GM19023 (cell line): Measurements from ENCODE around the gene CDKN2B-AS1.

Experiments
- ATAC-seq: cut with Tn5 transposase; IDR thresholded peaks from one replicate; pipeline ENCODE4 v1.9.1; 2021; ENCODE audit warnings: mild to moderate bottlenecking, moderate library complexity; ENCODE audit not compliant: unreplicated experiment

CDKN2B-AS1 gene

DNA sequence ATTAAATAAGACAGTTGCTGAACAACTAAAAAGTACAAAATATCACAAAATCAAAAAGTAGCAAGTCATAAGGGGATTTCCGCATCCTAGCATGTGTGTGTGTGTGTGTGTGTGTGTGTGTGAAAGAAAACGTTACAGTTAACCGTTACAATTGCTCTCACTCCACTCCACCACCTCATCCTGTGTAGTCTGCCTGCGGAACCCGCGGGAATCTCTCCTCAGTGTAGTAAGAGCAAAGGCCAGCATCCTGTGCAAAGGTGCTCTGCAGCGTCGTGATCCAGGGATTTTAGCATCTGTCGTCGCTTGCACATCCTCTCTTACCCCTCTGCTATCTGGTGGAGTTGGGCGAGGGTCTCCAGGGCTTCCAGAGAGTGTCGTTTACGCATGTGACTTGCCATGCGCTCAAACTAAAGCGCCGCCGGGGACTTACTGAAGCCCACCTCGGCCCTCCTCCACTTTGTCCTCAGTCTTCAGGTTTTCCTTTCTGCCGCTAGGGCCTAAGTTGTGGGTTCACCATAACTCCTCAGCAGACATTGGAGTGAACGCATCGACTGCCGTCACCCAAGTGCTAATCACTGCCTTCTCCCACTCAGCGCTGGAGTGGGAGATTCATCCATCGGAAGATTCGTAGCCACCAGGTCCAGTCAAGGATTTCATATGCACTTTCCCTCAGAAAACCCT lies 10.6 kb downstream of the CDKN2B-AS1 start:
- ATAC-seq, result no peak

DNA sequence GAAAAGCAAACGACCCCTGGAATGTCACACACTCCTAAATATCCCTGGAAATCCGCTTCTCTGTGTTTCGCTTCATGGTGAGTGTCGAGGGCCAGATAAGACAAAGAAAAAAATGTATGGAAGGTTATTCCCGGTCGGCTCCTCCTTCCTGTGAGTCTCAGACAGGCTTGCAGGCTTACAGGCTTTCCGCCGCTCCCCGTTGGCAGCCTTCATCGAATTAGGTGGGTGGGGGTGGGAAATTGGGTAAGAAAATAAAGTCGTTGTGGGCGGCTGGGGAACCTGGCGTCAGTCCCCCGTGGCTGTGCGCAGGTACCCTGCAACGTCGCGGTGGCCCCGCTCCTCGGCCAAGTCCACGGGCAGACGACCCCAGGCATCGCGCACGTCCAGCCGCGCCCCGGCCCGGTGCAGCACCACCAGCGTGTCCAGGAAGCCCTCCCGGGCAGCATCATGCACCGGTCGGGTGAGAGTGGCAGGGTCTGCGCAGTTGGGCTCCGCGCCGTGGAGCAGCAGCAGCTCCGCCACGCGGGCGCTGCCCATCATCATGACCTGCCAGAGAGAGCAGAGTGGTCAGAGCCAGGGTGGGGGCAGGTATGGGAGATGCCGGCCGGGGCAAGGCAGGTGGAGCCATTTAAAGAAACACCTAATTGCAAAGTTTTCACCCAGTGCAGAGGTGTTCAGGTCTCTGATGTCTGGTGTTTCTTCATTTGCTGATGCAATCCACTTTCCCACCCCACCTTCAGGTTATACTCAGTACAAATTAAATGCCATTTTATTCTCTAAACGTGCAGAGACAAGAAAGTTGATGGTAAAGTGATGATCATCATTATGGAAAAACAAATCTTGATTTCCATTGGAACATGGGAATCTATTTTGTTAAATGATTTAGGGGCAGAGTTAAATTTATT lies 11.4 kb downstream of the CDKN2B-AS1 start:
- no peak for ATAC-seq

DNA sequence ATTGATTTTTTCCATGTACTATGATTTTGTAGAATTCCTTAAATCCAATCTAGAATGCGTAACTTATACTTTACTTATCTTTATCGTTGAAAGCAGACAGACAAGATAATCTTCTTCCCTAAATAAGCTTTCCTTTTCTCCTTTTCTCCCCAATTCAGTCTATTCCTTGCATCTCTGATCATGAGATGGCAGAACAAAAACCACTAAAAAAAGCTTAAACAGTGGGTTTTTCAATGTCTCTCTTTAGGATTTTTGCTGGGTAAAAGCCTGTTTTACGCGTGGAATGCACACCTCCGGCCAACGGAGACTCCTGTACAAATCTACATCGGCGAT lies 13.8 kb downstream of the CDKN2B-AS1 start:
- ATAC-seq, result no peak

DNA sequence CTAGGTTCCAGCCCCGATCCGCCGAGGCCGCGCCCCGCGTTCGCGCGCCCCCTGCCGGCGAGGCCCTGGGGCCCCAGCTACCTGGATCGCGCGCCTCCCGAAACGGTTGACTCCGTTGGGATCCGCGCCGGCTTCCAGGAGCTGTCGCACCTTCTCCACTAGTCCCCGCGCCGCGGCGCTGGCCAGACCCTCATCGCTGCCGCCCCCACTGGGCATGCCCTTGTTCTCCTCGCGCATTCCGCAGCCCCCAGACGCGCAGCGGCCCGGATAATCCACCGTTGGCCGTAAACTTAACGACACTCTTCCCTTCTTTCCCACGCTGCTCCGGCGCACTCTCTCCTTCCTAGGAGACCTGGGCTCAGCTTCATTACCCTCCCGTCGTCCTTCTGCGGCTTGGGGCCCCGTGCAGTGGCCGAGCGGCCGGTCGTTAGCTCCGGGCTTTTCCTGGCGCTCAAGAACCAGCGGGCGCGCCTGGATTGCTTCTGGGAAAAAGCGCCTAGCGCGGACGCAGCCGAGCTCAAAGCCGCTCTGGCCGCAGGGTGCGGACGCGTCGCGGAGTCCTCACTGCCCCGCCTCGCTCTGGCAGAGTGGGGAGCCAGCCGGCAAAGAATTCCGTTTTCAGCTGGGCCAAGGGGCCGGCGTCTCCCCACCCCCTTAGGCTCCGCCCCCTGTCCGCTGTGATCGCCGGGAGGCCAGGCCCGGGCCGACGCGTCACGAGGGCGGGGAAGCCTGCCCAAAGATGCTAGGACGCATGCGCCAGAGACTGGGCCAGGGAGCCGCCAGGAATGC lies 14.3 kb downstream of the CDKN2B-AS1 start, which contains the start of gene CDKN2B:
TSS of gene CDKN2B (minus strand) at position 589 of the 789 bp plus-strand sequence. CDS start at position 237, 352 bp downstream.
- ATAC-seq, result peak; percentile 94

DNA sequence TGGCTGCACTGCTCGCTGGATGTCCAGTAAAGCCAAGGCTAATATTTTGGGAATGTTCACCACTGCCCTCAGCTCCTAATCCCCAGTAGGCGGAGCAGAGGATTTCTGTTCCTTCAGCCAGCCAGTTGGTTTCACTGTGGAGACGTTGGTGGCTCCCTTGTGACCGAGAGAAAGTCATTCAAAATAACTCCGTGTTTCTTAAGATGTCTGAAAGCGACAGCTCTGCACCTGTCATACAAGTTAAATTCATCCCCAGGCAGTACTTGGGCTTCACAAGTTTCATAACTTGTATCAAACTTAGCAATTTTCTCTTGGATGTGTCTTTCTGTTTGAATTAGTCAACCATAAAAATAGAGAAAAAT lies 14.9 kb downstream of the CDKN2B-AS1 start:
- peak; percentile 44 for ATAC-seq

DNA sequence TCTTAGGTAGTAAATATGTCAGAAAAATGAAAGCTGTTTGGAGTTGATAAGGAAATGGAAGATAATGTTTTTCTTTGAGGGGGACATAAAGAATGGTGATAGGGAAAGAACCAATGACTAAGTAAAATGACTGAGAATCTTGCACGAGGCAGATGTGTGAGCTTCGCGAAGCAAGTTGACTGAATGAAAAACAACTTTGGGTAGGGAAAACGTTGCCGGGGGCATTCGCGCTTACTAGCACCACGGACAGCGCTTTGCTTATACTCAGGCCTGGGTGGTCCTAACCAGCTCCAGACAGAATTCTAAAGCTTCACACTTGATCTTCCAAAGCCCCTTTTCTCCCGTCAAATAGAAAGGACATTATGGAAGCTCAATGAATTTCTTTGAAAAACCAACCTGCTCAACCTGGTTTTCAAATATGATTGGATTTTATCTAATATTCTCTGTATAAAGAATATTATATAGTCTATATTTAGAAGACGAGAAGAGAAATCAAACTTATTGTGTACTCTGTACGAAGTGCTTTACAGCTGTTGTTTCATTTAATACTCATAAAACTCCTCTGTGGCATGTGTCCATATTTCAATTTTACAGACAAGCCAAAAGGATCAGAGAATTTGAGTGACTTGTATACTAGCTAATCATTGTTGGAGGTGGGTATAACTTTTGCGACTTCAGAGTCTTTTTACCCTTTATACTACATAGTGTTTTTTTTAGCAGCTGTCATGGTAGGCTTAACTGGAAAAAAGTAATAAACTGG lies 16.5 kb downstream of the CDKN2B-AS1 start:
- ATAC-seq, result no peak

DNA sequence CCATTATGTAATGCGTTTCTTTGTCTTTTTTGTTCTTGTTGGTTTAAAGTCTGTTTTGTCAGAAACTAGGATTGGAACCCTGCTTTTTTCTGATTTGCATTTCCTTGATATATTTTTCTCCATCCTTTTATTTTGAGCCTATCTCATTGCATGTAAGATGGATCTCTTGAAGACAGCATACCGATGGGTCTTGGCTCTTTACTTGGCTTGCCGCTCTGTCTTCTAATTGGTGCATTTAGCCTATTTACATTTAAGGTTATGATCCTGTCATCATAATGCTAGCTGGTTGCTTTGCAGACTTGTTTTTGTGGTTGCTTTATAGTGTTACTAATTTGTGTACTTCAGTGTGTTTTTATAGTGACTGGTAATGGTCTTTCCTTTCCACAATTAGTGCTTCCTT lies 27.8 kb downstream of the CDKN2B-AS1 start:
- no peak for ATAC-seq

DNA sequence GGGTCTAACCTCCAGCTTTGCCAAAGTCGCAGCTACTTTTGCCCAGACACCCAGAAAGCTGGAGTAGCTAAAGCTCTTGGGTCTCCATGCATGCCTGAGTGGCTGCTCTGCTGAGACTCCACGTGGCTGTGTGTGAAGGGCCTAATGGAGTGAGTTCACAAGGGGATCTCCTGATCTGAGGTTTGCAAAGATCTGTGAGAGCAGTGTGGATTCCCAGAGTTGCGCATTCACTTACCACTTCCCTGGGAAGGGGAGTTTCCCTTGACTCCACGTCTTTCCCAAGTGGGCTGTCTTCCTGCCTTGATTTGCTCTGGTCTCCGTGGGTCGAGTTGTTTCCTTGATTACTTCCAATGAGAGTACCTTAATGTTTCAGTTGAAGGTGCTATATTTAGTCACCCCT lies 32.1 kb downstream of the CDKN2B-AS1 start:
- ATAC-seq, result no peak

DNA sequence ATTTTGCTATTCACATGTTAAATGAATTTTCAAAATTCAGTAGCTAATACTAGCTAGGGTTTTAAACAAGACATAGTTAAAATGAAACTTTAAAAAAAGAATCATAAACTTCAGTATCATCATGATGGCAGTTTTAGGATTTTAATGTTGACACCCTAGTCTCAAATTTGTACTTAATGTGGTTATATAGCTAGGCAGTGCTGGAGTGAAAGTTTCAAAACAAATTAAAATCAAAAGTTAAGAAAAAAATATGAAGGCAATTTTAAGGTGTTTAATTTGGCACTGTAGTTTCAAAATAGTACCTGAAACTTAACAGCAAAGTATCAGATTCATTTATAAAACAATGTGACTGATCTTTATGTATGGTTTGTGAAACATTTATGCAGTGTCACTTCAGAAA lies 33.8 kb downstream of the CDKN2B-AS1 start:
- no peak for ATAC-seq

DNA sequence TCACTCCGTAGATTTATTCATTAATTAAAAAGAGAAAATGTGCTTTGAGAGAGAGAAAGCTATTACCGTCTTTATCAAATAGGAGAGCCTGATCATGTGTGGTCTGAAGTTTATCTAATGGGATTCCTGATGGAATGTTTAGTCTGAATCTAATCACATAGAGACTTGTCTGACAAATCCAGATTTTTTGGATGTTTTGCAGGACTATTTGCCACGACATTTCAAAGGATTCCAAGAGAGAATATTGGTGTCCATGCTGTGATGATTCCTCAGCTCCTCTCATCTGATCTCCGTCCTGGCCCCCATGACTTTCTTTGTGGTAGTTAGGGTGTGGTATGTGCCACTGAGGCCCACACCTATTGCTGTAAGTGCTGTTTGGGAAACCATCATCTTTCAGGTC lies 34.6 kb downstream of the CDKN2B-AS1 start:
- no peak for ATAC-seq

DNA sequence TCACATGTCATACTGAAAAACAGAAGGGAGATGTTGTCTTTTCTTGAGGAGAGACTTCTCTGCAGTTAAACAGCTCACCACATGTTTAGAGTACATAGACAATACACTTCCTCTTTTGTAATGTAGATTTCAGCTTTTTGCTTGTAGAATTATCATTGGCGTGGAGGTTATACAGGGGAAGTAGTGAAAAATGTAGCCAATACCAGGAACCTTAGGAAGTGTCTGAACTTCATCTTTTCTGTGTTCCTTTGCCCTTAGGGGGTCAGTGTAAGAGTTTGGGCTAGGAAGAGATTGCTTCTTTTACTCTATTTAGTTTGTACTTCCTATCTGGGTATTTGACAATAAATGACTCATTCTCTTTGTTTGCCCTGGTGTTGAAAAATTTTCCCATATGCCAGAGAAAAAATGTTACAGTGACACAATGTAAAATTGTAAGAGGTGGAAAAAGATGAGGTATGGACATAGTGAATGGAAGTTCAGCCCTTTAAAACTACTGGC lies 35.6 kb downstream of the CDKN2B-AS1 start:
- peak; percentile 76 for ATAC-seq

DNA sequence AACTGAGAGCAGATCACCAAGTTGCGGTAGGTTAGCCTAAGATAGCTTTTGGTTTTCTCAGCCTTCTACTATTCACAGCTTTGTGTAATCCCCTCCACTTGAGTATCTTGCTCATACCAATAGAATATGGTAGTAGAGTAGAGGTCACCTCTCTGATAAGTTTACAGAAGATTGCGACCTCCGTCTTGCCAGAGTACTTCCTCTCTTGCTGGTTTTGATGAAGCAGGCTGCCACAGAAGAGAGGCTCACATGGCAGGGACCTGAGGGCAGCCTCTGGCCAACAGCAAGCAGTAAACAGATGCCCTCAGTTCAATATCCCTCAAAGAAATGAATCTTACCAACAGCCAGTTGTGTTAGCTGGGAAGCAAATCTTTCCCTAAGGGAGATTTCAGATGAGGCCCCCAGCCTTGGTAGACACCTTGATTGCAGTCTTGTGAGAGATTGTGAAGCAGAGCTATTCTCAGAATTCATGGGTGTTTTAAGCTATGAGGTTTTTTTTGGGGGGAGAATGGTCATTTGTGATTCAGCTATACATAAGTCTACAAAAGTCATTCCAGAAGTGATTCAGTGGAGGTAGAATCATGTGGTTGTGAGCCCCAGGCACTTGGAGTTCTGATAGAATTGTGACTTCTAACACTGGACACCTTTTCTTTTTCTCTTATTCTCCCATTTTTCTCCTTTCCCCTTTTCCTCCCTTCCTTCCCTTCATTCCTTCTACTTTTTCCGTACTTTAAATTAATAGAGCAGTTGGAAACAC lies 37.2 kb downstream of the CDKN2B-AS1 start:
- no peak for ATAC-seq

DNA sequence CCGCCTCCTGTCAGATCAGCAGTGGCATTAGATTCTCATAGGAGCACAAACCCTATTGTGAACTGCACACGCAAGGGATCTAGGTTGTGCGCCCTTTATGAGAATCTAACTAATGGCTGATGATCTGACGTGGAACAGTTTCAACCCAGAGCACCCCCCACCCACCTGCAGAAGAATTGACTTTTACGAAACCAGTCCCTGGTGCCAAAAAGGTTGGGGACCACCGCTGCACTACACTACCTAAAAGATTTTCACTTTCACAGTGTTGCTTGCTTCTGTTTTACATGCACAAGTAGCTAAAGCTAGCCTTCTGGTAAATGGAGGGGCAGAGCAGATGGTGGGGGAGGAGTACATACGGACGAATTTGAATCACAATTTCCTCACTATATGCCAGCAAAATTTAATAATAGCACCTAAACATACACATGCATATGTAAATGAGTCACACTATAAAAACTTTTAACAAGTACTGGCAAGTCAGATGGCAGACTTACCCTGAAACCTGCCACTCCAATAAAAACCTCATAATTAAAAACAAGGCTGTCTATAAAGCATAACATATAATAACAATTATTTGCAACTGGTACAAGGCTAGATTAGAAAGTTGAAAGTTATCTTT lies 38.5 kb downstream of the CDKN2B-AS1 start:
- no peak for ATAC-seq

DNA sequence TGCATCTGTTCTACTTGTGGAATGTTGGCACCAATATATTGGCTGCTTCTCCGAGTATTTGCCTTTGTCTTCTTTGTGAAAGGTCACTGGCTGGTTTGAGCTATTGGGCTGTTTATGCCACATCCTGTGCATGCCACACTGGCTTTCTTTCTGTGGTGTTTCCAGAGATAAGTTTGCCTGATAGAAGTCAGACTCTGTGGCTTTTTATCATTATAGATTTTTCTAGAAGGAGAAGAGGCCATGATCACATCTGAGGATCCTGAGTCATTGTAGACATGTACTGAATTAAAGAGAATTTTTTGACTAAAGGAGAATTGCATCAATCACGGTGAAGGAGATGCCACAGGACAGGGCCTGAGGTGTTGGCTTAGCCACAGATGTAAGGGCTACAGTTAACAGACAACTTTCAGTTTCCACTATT lies 41.0 kb downstream of the CDKN2B-AS1 start:
- no peak for ATAC-seq

DNA sequence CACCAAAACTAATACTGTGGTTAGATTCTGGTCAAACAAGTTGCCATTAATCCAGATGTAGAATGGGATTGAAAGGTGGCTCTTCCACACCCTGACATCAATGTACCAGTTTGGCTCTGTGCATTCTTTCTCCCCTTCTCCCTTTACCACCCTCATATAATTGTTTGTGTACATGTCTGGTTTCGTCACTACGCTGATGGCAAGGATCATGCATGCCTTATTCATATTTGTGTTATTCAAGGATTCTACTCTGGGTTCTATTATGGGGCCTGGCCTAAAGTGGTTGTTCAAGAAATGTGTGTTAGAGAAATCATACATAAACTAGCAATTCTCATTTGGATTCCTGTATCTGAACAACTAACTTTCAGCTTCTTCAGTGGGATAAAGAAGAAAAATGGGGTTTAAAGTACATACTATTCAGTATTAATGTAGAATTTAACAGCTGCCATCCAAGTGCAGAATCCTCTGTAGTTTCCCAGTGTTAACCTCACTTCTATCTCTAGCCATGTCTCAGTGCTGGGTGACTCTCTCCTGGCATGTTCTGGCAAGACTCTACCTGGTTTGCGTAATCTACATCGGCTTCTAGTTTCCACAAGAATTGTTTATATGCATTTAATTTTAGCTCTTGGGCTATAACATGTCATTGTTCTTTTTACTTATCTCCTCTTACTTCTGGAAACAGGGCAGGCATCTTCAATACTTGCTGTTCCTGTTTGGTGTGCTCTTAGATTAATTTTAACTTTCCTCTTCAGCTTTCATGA lies 42.5 kb downstream of the CDKN2B-AS1 start:
- ATAC-seq, result no peak

DNA sequence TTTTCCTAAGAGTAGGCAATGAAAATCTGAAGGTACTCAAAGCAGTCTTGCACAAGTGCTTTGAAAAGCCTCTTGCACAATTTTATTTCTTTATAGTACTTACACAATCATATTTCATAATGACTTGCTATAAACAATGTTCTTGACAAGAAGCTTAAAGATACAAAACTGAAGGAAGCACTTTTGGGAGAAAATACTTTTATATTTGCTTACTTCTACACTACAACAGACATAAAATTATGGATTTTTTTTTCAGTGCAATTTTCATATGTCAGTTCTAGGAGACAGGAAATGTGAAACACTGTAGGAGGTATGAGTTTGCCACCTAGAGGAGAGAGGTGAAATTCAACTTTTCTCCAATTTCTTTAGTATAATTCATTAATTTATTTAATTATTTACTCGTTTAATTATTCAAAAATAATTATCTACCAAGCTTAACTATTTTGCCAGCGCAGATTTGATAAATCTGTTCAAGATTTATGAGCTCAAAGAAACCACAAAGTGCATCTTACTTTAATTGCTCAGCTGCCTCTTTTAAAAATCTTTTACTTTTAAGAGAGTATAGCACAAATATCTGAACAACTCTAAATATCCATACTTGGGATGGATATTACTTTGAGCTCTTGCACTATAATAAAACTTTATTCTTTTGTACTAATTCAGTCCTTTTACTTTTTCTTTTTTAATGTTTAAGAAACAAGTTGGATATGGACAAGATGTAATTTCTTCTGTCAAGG lies 43.5 kb downstream of the CDKN2B-AS1 start:
- ATAC-seq, result no peak

DNA sequence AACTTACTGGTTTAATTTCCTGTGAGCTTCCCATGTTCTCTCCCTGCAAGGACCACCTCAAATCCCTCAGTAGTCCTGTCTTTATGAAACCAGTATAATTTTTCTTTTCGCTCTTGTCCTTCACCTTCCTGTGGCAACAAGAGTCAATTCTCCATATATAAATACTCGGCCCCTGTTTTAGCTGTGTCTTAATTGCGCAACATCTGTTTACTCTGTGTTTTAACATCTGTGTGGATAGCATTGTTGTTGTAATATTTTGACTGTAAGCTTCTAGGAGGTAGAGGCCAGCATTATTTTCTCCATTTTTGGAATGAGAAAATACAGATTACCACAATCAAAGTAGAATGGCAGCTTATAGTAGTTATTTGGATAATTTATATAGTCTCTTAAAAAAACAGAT lies 44.7 kb downstream of the CDKN2B-AS1 start:
- no peak for ATAC-seq

DNA sequence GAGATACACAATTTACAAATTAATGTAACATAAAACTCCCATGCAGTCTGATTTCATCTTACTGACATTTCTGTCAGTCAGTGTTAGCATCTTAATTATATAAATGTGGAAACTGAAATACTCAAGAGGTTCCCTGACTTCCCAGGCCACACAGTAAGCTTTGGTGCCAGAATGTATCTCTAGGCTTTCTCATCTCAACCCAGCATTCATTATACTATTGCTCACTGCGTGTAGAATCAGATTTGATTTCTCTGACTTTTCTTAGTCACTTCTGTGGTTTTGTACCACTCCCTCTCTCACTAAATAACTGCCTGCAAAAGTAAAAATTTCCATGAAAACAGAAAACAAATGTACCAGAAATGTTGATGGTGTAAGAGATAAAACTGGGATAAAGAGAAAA lies 46.2 kb downstream of the CDKN2B-AS1 start:
- ATAC-seq, result no peak
